Transverse colon (tissue), 3 donors: ENCODE measurements around the gene RBBP7.

Experiments used
- CTCF ChIP-seq, 5 experiments: fragments of 200-600 bp in 3 of 5; fragments of 450-650 bp in 2 of 5; sonication (generic) in 3 of 5; IDR thresholded peaks; 1 replicate in 2 of 5; 2 replicates in 3 of 5; pipeline ENCODE4 v1.5.1; 2016 to 2017; ENCODE audit warnings: antibody characterized with exemption in 5 of 5, inconsistent platforms in 3 of 5, mild to moderate bottlenecking in 2 of 5, moderate library complexity in 1 of 5
- POLR2A ChIP-seq: fragments of 450-650 bp; IDR thresholded peaks from one replicate; pipeline ENCODE4 v1.6.1; 2016; ENCODE audit warnings: antibody characterized with exemption, mild to moderate bottlenecking, moderate library complexity

- TF ChIP-seq CTCF (IDR thresholded peaks at IDR 0.05) (no peak), POLR2A (no peak)
These were observed 13.3 kb upstream of the RBBP7 start for GRCh38 chrX:16883487-16883804.
